GM19397 (cell line): ENCODE results near the gene YJEFN3.

Source experiments
- ATAC-seq: cut with Tn5 transposase; IDR thresholded peaks from one replicate; pipeline ENCODE4 v1.9.1; 2021; ENCODE audit warnings: mild to moderate bottlenecking, moderate library complexity; ENCODE audit not compliant: unreplicated experiment

YJEFN3 gene

GRCh38 chr19:19575411-19575810 lies 46.7 kb downstream of the YJEFN3 start:
- no peak for ATAC-seq

- ATAC-seq, result no peak
Observed at GRCh38 chr19:19578252-19578651, 49.5 kb downstream of the YJEFN3 start.

- no peak for ATAC-seq
Observed at GRCh38 chr19:19579533-19580361, 51.0 kb downstream of the YJEFN3 start.

- no peak for ATAC-seq
Observed at GRCh38 chr19:19580418-19580817, 51.7 kb downstream of the YJEFN3 start.

GRCh38 chr19:19581391-19581790 lies 52.7 kb downstream of the YJEFN3 start:
- ATAC-seq, result no peak

- no peak for ATAC-seq
Observed at GRCh38 chr19:19582471-19582870, 53.8 kb downstream of the YJEFN3 start.

GRCh38 chr19:19584356-19584755 lies 55.6 kb downstream of the YJEFN3 start:
- no peak for ATAC-seq
